Vagina (tissue), 2 donors: ENCODE results near the gene MMP3. TPM values are rescaled to one million over a fixed set of nuclear protein-coding genes. Genes with fewer than 3 reads are reported as not detected.

ENCODE experiments used
- DNase-seq, 2 donors: peaks; one replicate each; pipeline ENCODE4 v3.0.0-alpha.2; 2017; ENCODE audit errors: extremely low spot score in 2 of 2
- H3K27ac ChIP-seq: fragments of 200-600 bp; sonication (generic); one replicate; pipeline ENCODE4 v1.5.1; 2019
- H3K27me3 ChIP-seq: fragments of 200-600 bp; sonication (generic); one replicate; pipeline ENCODE4 v1.5.1; 2019
- H3K36me3 ChIP-seq, 2 donors: fragments of 200-600 bp; sonication (generic); one replicate each; pipeline ENCODE4 v1.5.1; 2017 to 2019
- H3K4me1 ChIP-seq: fragments of 200-600 bp; sonication (generic); one replicate; pipeline ENCODE4 v1.5.1; 2019
- H3K4me3 ChIP-seq, 2 donors: fragments of 200-600 bp; sonication (generic); 1 replicate in 1 of 2; 2 replicates in 1 of 2; pipeline ENCODE4 v1.5.1; 2016 to 2019
- H3K9me3 ChIP-seq: fragments of 200-600 bp; sonication (generic); one replicate; pipeline ENCODE4 v1.5.1; 2019
- POLR2A ChIP-seq, 2 donors: fragments of 450-650 bp; IDR thresholded peaks; one replicate each; pipeline ENCODE4 v1.6.1; 2017; ENCODE audit warnings: antibody characterized with exemption in 2 of 2, mild to moderate bottlenecking in 2 of 2, moderate library complexity in 2 of 2
- POLR2AphosphoS5 ChIP-seq, 2 donors: sonication (generic); formaldehyde crosslinking; IDR thresholded peaks; one replicate each; pipeline ENCODE4 v1.9.0; 2017; ENCODE audit warnings: antibody characterized with exemption in 2 of 2, mild to moderate bottlenecking in 2 of 2, low read depth in 1 of 2; ENCODE audit not compliant: insufficient read depth in 1 of 2
- intact Hi-C: fragments of 100-400 bp; cut with DNase I; formaldehyde crosslinking; loops from one replicate; pipeline ENCODE4 v1.15.1; 2023
- total RNA-seq: library from RNA; depleted of rRNA; stranded (reverse); fragments of >200 nt; gene quantifications from one replicate; pipeline ENCODE4 v1.2.3, GENCODE V29; 2016
- TF ChIP-seq, protein P1 (sequence below), 3 experiments: fragments of 450-650 bp in 2 of 3; fragments of 200-600 bp in 1 of 3; sonication (generic) in 1 of 3; IDR thresholded peaks; one replicate each; pipeline ENCODE4 v1.5.1; 2017 to 2019; ENCODE audit warnings: antibody characterized with exemption in 3 of 3, mild to moderate bottlenecking in 2 of 3, moderate library complexity in 2 of 3

MMP3 gene
- total RNA-seq, 1 donor from 2014 or later, result not detected

DNA sequence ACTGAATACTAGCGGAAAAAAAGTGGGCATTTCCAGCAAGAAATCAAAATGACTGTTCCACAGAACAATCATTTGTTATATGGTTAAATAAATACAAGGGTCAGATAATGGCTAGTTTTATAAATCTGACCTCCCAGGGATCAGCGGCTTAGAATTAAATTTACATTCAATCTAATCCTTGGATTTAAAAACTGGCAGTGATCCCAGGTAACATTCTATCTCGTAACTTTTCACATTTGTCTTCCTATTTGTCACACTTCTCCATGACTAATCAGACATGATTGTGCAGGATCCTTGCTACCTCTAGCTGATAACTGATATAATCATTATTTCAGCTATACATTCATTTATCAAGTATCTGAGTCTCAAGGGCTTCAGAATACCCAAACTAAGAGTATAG is 2.9 kb upstream of the MMP3 start:
- H3K4me1 ChIP-seq, result no peaks in the 10 kb centered on the region
- no peak overlapping the region for H3K27ac ChIP-seq
- TF ChIP-seq, protein P1, sequence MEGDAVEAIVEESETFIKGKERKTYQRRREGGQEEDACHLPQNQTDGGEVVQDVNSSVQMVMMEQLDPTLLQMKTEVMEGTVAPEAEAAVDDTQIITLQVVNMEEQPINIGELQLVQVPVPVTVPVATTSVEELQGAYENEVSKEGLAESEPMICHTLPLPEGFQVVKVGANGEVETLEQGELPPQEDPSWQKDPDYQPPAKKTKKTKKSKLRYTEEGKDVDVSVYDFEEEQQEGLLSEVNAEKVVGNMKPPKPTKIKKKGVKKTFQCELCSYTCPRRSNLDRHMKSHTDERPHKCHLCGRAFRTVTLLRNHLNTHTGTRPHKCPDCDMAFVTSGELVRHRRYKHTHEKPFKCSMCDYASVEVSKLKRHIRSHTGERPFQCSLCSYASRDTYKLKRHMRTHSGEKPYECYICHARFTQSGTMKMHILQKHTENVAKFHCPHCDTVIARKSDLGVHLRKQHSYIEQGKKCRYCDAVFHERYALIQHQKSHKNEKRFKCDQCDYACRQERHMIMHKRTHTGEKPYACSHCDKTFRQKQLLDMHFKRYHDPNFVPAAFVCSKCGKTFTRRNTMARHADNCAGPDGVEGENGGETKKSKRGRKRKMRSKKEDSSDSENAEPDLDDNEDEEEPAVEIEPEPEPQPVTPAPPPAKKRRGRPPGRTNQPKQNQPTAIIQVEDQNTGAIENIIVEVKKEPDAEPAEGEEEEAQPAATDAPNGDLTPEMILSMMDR (IDR thresholded peaks at IDR 0.05), result no peak
- TF ChIP-seq POLR2AphosphoS5 (IDR thresholded peaks at IDR 0.05; ENCODE audit: insufficient read depth in 1 of 2, low read depth in 1 of 2), result no peak
- no peak for TF ChIP-seq POLR2A (IDR thresholded peaks at IDR 0.05)
- no peaks in the 10 kb centered on the region for H3K9me3 ChIP-seq
- intact Hi-C loops, result no loop called here
- H3K36me3 ChIP-seq, result no peaks in the 10 kb centered on the region
- no peak overlapping the region for H3K4me3 ChIP-seq
- H3K27me3 ChIP-seq, result no peaks in the 10 kb centered on the region
- no peak for DNase-seq

DNA sequence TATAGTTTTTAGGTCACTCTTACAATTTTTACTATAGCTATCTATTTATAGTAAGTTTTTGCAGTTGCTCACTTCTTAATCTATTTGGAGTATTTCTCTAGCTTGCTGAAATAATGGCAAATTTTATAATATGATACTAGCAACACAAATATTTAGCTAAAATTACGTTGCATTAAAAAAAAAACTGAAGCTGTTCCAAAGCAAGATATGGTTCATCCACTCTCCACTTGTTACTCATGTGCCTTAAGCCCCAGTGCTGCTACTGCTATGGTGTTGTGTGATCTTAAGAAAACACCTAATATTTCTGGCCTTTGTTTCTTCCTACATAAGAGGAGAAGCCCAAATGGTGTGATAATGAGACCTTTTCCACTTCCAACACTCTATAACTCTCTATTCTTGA is 479 bp downstream of the MMP3 start:
- no peaks in the 10 kb centered on the region for H3K9me3 ChIP-seq
- no peak for TF ChIP-seq POLR2AphosphoS5 (IDR thresholded peaks at IDR 0.05; ENCODE audit: insufficient read depth in 1 of 2, low read depth in 1 of 2)
- TF ChIP-seq, protein P1 (IDR thresholded peaks at IDR 0.05), result no peak
- TF ChIP-seq POLR2A (IDR thresholded peaks at IDR 0.05), result no peak
- H3K36me3 ChIP-seq, result no peaks in the 10 kb centered on the region
- DNase-seq, result no peak
- H3K4me3 ChIP-seq, result no peak overlapping the region
- intact Hi-C loops, result no loop called here
- H3K4me1 ChIP-seq, result no peaks in the 10 kb centered on the region
- no peaks in the 10 kb centered on the region for H3K27me3 ChIP-seq
- no peak overlapping the region for H3K27ac ChIP-seq

DNA sequence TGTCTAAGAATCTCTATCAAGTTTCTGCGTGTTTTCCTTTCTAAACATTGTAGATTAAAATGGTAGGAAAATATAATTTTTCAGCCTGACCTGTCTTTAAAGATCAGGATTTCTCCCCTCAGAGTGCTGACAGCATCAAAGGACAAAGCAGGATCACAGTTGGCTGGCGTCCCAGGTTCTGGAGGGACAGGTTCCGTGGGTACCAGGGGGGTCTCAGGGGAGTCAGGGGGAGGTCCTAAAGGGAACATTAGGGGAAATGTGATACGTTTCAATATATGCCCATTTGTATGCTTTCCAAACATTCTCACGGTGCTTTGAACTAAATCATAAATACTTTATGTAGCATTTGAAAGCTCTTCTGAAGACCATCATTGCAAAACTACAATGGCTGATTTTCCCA is 3.4 kb downstream of the MMP3 start:
- intact Hi-C loops, result no loop called here
- TF ChIP-seq POLR2AphosphoS5 (IDR thresholded peaks at IDR 0.05; ENCODE audit: insufficient read depth in 1 of 2, low read depth in 1 of 2) (no peak), POLR2A (IDR thresholded peaks at IDR 0.05) (no peak)
- TF ChIP-seq, protein P1 (IDR thresholded peaks at IDR 0.05), result no peak
- H3K4me3 ChIP-seq, result no peak overlapping the region
- no peak for DNase-seq
- H3K27ac ChIP-seq, result no peak overlapping the region
- H3K4me1 ChIP-seq, result no peaks in the 10 kb centered on the region
- H3K9me3 ChIP-seq, result no peaks in the 10 kb centered on the region
- H3K36me3 ChIP-seq, result no peaks in the 10 kb centered on the region
- H3K27me3 ChIP-seq, result no peaks in the 10 kb centered on the region

DNA sequence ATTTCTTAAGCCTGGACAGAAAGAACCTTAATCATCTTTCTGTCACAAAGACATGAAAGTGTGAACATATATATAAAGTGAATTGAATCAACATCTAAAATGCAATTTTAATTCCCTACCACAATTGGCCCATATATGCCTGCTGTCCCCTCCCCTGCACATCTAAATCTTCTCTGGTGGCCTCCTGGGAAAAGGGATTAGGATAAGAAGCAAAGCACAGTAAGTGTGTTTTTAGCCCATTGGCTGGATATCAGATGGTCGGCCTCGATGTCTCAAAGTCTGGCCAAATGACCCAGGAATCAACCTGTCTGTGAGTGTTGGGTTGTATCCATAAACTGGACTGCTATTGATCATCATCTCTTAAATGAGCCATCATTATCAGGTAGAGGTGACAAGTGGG is 5.8 kb downstream of the MMP3 start:
- no peak overlapping the region for H3K4me3 ChIP-seq
- H3K9me3 ChIP-seq, result no peaks in the 10 kb centered on the region
- no peaks in the 10 kb centered on the region for H3K36me3 ChIP-seq
- H3K4me1 ChIP-seq, result no peaks in the 10 kb centered on the region
- TF ChIP-seq, protein P1 (IDR thresholded peaks at IDR 0.05), result no peak
- TF ChIP-seq POLR2AphosphoS5 (IDR thresholded peaks at IDR 0.05; ENCODE audit: insufficient read depth in 1 of 2, low read depth in 1 of 2) (no peak), POLR2A (IDR thresholded peaks at IDR 0.05) (no peak)
- no peak overlapping the region for H3K27ac ChIP-seq
- no peak for DNase-seq
- intact Hi-C loops, result no loop called here
- no peaks in the 10 kb centered on the region for H3K27me3 ChIP-seq

DNA sequence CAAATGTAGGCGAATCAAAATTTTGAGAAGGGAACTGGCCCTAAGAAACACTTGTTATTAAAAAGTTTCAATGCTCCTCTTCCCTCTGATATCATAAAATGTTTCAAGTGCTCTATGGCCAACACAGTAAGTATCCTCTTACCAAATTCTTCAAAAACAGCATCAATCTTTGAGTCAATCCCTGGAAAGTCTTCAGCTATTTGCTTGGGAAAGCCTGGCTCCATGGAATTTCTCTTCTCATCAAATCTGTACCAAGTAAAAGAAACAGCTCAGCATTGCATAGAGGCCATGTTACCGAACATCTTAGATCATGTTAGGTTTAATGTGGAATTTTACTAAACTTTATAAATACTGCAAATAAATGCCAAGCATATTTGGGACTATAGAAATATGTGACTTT is 6.3 kb downstream of the MMP3 start:
- no peaks in the 10 kb centered on the region for H3K4me1 ChIP-seq
- no peak overlapping the region for H3K4me3 ChIP-seq
- no peak for DNase-seq
- H3K27me3 ChIP-seq, result no peaks in the 10 kb centered on the region
- H3K36me3 ChIP-seq, result no peaks in the 10 kb centered on the region
- intact Hi-C loops, result no loop called here
- H3K9me3 ChIP-seq, result no peaks in the 10 kb centered on the region
- H3K27ac ChIP-seq, result no peak overlapping the region
- TF ChIP-seq POLR2A (IDR thresholded peaks at IDR 0.05) (no peak), POLR2AphosphoS5 (IDR thresholded peaks at IDR 0.05; ENCODE audit: insufficient read depth in 1 of 2, low read depth in 1 of 2) (no peak)
- TF ChIP-seq, protein P1 (IDR thresholded peaks at IDR 0.05), result no peak
